ENCODE data around the gene FASN. TPM values are rescaled to one million over a fixed set of nuclear protein-coding genes. Genes with fewer than 3 reads are reported as not detected.
"Not testable (repeated sequence)": the region's sequence is repeated elsewhere in the genome, so short reads cannot be mapped to it uniquely, and the experiment has no call there.

FASN gene
- total and polyA plus RNA-seq, 9 donors = 1.3 to 168 (median 42.7) TPM

- H3K4me1 ChIP-seq (ENCODE audit: insufficient read depth) = peaks cover 1% of the 10 kb centered on the region
- H3K4me3 ChIP-seq = no peak overlapping the region
- no peaks in the 10 kb centered on the region for H3K36me3 ChIP-seq
- no peaks in the 10 kb centered on the region for H3K9me3 ChIP-seq
- no peaks in the 10 kb centered on the region for H3K27me3 ChIP-seq
- DNase-seq = no peak
- intact Hi-C loops (cut with DNase I) = no loop called here
- H3K27ac ChIP-seq = no peak overlapping the region
- 22 to 45% (median 25%) methylated on average over 8 of the region's 8 CpGs for WGBS, 3 donors
- no peak for TF ChIP-seq EP300 (IDR thresholded peaks at IDR 0.05)
- TF ChIP-seq CTCF (IDR thresholded peaks at IDR 0.05) = no peak
- no peak for TF ChIP-seq POLR2A (IDR thresholded peaks at IDR 0.05)
Observed at GRCh38 chr17:82143333-82143732, 45.3 kb upstream of the FASN start.

- H3K27me3 ChIP-seq; H3K4me3 ChIP-seq; H3K27ac ChIP-seq; H3K9me3 ChIP-seq; H3K36me3 ChIP-seq; intact Hi-C loops (cut with DNase I); DNase-seq; H3K4me1 ChIP-seq (ENCODE audit: insufficient read depth): not testable (repeated sequence)
- WGBS, 3 donors = 90 to 92% (median 91%) methylated on average over 10 of the region's 10 CpGs
Observed at GRCh38 chr17:82139961-82140360, 41.9 kb upstream of the FASN start.

GRCh38 chr17:82138511-82138992, 40.5 kb upstream of the FASN start:
- no peak for DNase-seq
- H3K9me3 ChIP-seq = no peaks in the 10 kb centered on the region
- H3K4me1 ChIP-seq (ENCODE audit: insufficient read depth) = peaks cover 1% of the 10 kb centered on the region
- intact Hi-C loops (cut with DNase I) = no loop called here
- no peaks in the 10 kb centered on the region for H3K27me3 ChIP-seq
- no peak overlapping the region for H3K27ac ChIP-seq
- H3K4me3 ChIP-seq = no peak overlapping the region
- WGBS, 3 donors = 92 to 94% (median 92%) methylated on average over 28 of the region's 28 CpGs
- no peaks in the 10 kb centered on the region for H3K36me3 ChIP-seq
- TF ChIP-seq CTCF (IDR thresholded peaks at IDR 0.05) (no peak), EP300 (IDR thresholded peaks at IDR 0.05) (no peak)

- no peaks in the 10 kb centered on the region for H3K27me3 ChIP-seq
- intact Hi-C loops (cut with DNase I) = no loop called here
- H3K36me3 ChIP-seq = no peaks in the 10 kb centered on the region
- no peak overlapping the region for H3K4me3 ChIP-seq
- no peak for DNase-seq
- H3K27ac ChIP-seq = no peak overlapping the region
- no peaks in the 10 kb centered on the region for H3K9me3 ChIP-seq
- WGBS, 3 donors = 84 to 86% (median 85%) methylated on average over 11 of the region's 11 CpGs
- TF ChIP-seq CTCF (IDR thresholded peaks at IDR 0.05) = no peak
- no peak for TF ChIP-seq POLR2A (IDR thresholded peaks at IDR 0.05)
- TF ChIP-seq EP300 (IDR thresholded peaks at IDR 0.05) = no peak
- H3K4me1 ChIP-seq (ENCODE audit: insufficient read depth) = no peaks in the 10 kb centered on the region
Observed at GRCh38 chr17:82134101-82134500, 36.1 kb upstream of the FASN start.

GRCh38 chr17:82133166-82133953, 35.3 kb upstream of the FASN start:
- H3K27ac ChIP-seq; H3K9me3 ChIP-seq; H3K27me3 ChIP-seq; H3K4me3 ChIP-seq; DNase-seq; H3K4me1 ChIP-seq (ENCODE audit: insufficient read depth); intact Hi-C loops (cut with DNase I); H3K36me3 ChIP-seq: not testable (repeated sequence)
- 67 to 75% (median 69%) methylated on average over 8 of the region's 8 CpGs for WGBS, 3 donors

Data from ovary (tissue), 9 donors.